ENCODE measurements around the gene OPCML.

Gene OPCML

GRCh38 chr11:133563505-133564025 lies 31.3 kb upstream of the OPCML start:
- H3K27ac ChIP-seq, result no peak overlapping the region
- TF ChIP-seq ZFX (IDR thresholded peaks at IDR 0.05; ENCODE audit: borderline replicate concordance) (no peak), CTCF (IDR thresholded peaks at IDR 0.05) (no peak)

GRCh38 chr11:133560472-133560855 lies 28.2 kb upstream of the OPCML start:
- no peak for TF ChIP-seq ZFX (IDR thresholded peaks at IDR 0.05; ENCODE audit: borderline replicate concordance)
- no peak for TF ChIP-seq CTCF (IDR thresholded peaks at IDR 0.05)
- no peak overlapping the region for H3K27ac ChIP-seq

GRCh38 chr11:133559833-133560471 lies 27.7 kb upstream of the OPCML start:
- TF ChIP-seq ZFX (IDR thresholded peaks at IDR 0.05; ENCODE audit: borderline replicate concordance), result no peak
- TF ChIP-seq CTCF (IDR thresholded peaks at IDR 0.05), result no peak
- H3K27ac ChIP-seq, result no peak overlapping the region

GRCh38 chr11:133559382-133559781 lies 27.1 kb upstream of the OPCML start:
- no peak overlapping the region for H3K27ac ChIP-seq
- TF ChIP-seq ZFX (IDR thresholded peaks at IDR 0.05; ENCODE audit: borderline replicate concordance), result no peak
- no peak for TF ChIP-seq CTCF (IDR thresholded peaks at IDR 0.05)

GRCh38 chr11:133555034-133555433 lies 22.7 kb upstream of the OPCML start:
- H3K27ac ChIP-seq, result no peak overlapping the region
- TF ChIP-seq ZFX (IDR thresholded peaks at IDR 0.05; ENCODE audit: borderline replicate concordance), result no peak
- no peak for TF ChIP-seq CTCF (IDR thresholded peaks at IDR 0.05)

- TF ChIP-seq ZFX (IDR thresholded peaks at IDR 0.05; ENCODE audit: borderline replicate concordance) (no peak), CTCF (IDR thresholded peaks at IDR 0.05) (no peak)
Observed at GRCh38 chr11:133553885-133554740, 21.8 kb upstream of the OPCML start.

GRCh38 chr11:133552938-133553337 lies 20.6 kb upstream of the OPCML start:
- TF ChIP-seq CTCF (IDR thresholded peaks at IDR 0.05), result no peak
- no peak for TF ChIP-seq ZFX (IDR thresholded peaks at IDR 0.05; ENCODE audit: borderline replicate concordance)
- no peak overlapping the region for H3K27ac ChIP-seq

More at GRCh38 chr11:133553885-133554740, 21.8 kb upstream of the OPCML start:
- H3K27ac ChIP-seq, result no peak overlapping the region
